NCI-H2029 (cell line): ENCODE data around the gene SLC29A4.
A peak's percentile ranks its signal among the peaks of the same experiment; 100 is the strongest.
"Not testable (repeated sequence)": the region's sequence is repeated elsewhere in the genome, so short reads cannot be mapped to it uniquely, and the experiment has no call there.

Experiments used
- DNase-seq: peaks from one replicate; lab custom pipeline; 2025; lab: John Stamatoyannopoulos, UW

The SLC29A4 gene

DNA sequence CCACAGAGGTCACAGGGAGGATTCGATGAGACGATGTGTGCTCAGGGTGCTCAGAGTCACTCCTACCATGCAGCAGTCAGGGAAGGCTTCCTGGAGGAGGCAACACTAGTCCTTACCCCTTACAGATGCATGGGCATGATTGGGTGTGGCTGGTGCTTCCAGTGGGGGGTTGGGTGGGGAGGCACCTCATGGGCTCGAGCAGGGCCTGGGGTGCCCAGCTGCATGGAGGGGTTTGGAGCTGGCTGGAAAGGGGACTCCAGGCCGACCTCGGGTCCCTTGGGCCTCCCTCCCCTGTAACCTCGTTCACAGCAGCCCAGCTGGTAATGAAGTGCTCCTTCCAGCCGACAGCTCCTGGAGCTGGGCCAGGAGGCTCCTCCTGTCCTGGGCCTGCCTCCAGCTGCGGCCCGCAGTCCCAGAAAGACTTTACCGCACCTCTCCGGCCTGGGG is 7.7 kb upstream of the SLC29A4 start:
- peak; percentile 56 for DNase-seq

DNA sequence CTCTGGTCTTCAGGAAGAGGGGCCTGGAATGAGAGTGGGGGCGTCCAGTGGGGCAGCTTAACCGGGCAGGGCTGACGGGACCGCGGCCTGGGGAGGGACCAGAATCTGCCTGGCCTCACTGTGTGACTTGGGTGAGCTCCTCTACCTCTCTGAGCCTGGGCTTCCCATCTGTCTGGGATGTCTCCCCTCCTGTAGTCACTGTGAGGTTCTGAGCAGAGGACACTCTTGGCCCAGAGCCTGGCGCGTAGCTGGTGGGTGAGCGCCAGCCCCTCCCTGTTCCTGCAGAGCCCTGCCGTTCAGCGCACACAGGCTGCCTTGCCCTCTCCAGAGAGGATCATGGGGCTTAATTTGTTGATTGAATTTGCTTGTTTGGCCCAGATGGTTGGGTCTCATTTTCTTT is 7.2 kb upstream of the SLC29A4 start:
- peak; percentile 61 for DNase-seq

DNA sequence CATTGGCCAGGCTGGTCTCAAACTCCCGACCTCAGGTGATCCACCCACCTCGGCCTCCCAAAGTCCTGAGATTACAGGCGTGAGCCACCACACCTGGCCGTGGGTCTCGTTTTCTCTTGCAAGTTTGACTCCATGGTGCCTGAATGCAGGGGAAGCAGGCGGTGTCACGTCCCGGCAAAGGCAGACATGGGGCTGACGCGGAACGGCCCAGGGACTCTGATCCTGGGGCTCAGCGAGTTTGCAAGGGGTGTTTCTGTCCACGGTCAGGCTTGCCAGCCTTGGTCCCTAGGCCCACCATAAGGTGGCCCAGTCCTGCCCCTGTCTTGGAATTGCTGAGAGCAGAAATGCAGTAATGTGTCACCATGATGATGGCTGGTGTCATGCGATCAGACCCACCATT is 6.6 kb upstream of the SLC29A4 start:
- not testable (repeated sequence) for DNase-seq

DNA sequence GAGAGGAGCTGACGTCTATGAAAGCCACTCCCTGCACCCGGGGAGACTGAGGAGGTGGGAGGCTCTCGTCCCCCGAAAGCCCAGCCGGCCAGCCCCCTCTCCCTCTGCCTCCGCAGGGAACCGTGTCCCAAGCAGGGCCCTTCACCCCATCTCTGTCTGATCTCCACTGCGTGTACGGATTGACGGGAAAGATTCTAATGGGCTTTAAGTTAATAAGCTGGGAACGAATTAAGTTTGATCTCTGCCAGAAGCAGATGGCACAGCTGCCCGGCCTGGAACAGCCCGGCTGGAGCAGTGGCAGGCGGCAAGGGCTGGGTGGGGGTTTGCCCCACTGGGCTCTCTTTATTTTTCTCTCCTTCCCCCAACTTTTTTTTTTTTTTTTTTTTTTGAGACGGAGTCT is 6.1 kb upstream of the SLC29A4 start:
- DNase-seq: no peak

DNA sequence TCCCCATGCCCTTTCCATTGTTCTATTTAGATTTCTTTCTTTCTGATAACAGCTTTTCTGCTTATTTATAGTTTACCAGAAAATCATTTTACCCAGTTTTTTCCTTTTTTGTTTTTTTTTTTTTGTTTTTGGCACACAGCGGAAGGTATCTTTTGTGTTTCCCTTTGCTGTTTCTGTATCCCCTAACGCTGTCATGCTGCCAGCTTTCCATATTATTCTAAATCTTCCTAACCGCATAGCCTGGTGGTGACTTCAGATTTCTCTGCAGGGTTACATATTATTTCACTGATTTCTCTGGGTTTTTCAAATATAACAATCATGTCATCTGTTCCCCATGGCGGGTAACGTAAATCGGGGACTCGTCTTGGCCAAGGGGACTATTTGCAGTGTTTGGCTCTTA is 4.0 kb upstream of the SLC29A4 start:
- no peak for DNase-seq

DNA sequence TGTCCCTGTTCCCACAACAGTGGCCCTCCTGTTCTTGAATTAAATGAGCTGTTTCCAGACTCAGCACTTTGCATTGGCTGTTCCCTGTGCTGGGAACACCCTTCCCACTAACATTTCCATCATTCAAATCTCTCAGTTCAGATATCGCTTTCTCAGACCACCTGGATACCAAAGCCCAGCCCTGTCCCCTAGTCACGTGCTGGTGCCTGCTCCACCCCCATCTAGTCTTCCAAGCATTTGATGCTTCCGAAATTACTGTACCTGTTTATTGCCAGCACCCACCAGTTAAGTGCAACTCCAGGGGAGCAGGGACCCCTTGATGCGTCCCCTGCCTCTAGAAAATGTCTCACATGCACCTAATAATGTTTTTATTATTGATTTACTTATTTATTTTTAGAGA is 3.0 kb upstream of the SLC29A4 start:
- no peak for DNase-seq

DNA sequence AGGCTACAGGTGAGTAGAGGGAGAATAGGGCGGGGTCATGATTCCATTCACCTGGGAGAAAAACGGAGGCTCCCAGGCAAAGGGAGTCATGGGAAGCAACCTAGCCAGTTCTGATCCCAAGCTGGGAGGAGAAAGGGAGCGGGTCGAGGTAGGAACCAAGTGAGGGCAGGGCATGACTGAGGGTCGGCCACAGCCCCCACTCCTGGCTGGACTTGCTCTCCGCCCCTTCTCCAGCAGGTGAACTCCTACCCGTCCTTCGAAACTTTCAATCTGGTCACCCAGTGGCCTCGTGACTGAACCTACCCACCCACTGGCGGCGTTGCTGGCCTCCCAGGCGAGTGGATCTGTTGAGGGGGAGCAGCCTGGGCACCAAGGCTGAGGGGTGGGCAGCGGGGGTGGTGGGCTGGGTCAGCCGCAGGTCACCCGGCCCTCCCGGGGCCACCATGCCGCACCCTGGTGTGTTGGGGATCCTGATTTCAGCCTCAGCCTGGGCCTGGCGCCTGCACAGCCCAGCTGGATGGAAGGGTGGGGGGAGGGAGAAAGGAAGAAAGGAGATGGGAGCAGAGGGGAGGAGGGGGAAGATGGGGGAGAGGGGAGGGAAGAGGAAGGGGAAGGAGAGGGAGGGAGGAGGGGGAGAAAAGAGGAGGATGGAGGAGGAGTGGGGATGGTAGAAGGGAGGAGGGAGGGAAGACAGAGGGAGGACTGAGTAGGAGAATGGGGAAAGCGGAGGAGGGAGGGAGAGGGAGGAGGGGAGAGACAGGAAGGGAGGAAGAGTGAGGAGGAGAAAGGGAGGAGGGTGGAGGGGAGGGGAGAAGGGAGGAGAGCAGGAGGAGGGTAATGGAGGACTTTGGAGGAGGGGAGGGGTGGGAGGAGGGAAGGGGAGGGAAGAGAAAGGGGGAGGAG is 894 bp upstream of the SLC29A4 start:
- not testable (repeated sequence) for DNase-seq

DNA sequence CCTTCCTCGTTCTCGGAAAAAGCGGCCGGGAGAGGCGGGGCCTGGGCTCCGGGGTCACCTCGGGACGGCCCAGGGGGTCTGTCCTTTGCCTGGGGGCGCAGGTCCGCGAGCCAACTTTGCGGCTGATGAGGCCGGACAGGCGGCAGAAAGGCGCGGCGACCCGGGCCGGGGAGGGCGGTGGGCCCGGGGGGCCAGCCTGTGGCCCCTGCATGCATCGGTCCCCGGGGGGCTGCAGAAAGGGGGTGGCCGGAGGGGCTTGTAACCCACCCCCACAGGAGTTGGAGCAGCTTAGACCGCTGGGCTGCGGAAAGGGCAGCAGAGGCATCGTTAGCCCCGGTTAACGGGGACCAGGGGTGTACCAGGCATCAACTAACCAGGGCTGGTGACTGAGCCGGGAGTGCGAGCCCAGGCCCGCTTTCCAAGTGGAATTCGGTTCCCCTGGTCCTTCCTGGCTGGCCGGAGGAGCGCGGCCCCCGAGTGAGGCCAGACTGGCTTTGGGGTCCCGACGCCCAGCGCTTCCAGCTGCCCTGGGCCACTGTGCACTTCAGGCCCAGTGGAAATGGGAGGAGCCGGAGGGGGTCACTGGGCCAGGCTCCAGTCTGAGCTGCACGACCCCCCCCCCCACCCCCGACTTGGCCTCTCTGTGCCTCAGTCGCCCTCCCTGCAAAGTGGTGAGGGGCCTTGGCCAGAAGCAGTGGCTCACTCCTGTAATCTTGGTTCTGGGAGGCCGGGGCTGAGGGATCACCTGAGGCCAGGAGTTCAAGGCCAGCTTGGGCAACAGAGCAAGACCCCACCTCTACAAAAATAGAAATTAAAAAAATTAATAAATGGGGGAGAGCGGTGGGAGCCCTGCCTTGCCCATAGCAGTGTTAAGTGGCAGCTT is 919 bp downstream of the SLC29A4 start:
- DNase-seq: no peak

DNA sequence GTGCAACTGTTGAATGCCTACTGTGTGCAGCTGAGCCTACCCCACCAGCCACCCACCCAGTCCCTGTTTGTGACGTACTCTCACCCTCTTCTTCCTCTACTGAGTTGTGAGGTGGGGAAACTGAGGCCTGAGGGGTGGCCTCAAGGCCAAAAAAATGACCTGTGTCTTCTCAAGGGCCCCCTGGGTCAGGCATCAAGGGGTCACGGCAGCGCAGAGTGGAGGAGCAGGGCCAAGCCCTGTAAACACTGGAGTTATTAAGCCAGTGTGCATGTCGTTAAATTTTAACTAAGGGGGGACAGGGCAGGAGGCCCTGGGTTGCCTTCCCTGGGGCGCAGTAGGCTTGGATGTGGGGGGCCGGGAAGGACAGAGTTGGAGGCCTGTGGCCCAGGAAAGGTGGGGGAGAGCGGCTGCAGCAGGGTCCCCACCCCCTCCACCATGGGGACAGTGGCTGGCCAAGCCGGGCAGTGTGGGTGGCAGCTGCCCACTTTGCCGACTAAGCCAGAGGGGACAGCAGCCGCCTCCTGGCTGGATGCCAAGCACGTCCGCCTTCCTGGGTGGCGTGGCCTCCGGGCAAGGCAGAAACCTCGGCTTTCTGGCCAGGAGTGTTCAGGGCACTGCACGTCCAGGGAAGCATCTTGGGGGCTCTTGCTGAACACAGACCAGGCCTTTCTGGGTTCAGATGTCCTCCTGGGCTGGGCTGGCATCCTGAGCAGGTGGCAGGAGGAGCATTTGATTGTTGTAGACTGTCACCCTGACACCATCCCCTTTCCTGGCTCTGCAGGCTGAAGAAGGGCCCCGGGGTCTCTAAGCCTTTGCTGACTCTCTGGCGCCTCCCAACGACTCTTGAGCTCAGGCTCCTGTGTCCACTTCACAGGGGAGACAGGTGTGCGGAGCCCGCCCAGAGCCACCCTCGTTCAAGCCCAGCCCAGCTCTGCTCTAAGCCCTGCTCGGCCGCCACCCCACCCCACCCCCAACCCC is 1.9 kb downstream of the SLC29A4 start:
- peak; percentile 95 for DNase-seq

DNA sequence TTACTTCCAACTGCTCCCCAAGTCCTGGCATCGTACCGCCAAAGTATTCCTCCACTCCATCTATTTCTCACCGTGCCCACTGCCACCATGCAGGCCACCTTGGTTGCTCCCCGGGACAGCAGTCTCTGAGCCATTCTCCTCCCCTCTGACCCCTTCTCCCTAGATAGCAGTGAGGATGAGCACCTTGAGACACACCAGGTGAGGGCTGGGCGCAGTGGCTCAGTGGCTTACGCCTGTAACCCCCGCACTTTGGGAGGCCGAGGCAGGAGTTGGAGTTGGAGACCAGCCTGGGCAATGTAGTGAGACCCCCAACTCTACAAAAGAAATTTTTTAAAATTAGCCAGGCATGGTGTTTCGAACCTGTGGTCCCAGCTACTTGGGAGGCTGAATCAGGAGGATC is 4.2 kb downstream of the SLC29A4 start:
- no peak for DNase-seq

DNA sequence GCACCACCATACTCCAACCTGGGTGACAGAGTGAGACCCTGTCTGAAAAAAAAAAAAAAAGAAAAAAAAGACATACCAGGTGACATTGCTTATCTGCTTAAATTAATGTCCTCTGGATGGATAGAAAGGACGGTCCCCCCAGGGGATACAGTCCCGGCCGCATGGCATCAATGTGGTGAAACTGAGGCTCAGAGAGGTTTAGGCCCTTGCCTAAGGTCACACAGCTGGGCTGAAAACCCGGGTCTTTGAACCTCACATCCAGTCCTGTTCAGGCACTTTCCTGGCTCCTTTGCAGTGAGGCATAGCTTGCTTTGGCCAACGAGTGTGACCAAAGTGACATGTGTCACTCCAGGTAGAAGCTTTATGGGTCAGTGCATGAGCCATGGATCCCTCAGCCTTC is 4.6 kb downstream of the SLC29A4 start:
- DNase-seq: not testable (repeated sequence)

DNA sequence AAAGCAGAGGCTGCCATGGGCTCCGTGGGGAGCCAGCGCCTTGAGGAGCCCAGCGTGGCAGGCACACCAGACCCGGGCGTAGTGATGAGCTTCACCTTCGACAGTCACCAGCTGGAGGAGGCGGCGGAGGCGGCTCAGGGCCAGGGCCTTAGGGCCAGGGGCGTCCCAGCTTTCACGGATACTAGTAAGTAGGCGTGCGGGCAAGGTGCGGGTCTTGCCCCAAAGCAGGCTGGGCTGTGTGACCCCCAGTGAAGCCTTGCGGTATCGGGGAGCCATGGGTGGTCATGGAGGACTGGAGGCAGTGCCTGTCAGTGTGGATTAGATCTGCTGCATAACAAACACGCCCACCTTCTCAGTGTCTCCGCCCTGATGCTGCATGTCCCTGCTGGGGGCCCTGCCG is 5.1 kb downstream of the SLC29A4 start:
- no peak for DNase-seq

DNA sequence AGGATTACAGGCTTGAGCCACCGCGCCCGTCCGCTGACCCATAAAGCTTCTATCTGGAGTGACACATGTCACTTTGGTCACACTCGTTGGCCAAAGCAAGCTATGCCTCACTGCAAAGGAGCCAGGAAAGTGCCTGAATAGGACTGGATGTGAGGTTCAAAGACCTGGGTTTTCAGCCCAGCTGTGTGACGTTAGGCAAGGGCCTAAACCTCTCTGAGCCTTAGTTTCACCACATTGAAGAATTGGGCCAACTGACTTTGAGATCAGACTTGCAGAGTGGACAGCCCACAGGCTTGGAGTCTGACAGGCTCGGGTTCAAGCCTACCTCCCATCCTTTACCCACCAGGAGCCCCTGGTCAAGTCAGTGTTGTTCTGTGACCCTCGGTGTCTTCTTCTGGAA is 5.8 kb downstream of the SLC29A4 start:
- not testable (repeated sequence) for DNase-seq

DNA sequence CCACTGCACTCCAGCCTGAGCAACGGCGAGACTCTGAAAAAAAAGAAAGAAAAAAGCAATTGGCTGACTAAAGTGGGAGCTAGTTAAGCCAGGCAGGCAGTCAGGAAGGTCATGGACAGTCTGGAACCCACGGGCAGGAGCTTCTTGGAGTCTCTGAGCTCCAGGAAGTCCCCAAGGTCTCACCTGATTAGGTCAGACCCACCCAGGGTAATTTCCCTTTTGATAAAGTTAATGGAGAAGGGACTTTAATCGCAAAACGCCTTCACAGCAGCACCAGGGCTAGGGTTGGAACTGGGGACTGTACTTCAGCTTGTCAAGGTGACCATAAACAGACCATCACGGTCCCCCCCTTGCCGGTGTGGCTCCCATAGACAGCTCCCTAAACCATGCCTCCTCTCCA is 6.6 kb downstream of the SLC29A4 start:
- no peak for DNase-seq

DNA sequence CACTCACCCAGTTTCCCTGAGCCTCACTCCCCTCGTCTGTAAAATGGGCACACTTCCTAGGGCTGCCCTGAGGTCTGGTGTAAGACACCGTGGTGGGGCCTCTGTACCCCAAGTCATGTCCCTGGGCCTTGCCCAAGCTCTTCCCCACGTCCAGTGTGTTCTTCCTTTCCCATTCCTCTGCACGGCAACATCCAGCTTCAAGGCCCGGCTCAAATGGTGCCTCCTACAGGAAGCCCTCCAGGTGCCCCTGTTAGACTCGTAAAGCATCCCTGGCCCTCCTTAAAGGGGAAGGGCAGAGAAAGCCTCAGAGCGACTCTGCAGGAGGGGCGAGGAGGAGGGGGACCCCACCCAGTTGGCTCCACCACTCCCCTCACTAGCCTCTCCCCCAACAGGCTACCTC is 8.6 kb downstream of the SLC29A4 start:
- DNase-seq: no peak

DNA sequence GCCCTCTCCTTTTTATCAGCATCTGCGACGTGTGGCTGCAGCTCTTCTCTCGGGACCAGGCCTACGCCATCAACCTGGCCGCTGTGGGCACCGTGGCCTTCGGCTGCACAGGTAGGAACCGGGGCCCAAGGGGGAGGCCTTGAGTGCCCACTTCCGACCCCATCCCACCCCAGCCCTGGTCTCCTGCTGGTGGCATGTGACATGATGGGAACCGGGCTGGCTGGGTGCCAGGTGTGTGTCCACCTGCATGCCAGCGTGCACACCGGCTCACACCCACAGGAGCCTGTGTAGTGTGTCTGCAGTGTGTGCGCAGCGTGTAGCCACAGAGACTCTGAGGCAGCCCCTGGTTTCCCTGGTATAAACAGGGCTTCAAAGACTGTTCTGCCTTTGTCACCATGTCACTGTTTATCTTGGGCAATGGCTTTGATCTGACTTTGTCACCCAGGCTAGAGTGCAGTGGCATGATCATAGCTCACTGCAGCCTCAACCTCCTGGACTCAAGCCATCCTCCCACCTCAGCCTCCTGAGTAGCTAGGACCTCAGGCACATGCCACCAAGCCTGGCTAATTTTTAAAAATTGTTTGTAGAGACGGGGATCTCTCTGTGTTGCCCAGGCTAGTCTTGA is 9.1 kb downstream of the SLC29A4 start:
- not testable (repeated sequence) for DNase-seq

DNA sequence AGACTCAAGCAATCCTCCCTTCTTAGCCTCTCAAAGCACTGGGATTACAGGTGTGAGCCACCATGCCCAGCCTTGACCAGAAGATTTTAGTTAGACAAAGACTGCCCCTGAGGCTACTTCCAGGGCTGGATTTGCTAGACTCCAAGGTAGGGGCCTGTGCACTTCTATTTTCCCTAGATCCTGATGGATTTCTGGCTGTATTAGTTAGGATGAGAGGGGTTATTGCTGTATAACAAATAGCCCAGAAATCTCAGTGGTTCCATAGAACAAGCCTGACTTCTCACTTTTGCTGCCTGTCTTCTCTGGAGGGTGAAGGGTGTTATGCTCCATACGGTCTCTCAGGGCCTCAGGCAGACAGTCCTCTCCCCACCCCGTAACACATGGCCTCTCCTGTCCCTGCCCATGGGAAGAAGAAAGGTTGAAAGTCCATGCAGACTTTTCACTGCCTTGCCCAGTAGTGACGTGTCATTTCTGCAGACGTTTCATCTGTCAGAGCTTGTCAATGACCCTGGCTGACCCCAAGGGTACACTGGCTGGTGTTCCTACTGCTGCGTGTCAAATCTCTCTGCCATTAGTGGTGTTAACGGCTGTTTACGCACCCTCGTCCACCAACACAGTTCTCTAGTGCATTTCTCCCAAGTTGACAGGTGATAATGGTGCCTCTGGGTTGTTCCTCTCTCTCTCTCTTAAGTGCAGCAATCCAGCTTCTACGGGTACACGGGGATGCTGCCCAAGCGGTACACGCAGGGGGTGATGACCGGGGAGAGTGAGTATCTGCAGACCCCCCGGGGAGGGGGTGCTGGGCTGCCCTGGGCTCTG is 11.6 kb downstream of the SLC29A4 start:
- DNase-seq: no peak

DNA sequence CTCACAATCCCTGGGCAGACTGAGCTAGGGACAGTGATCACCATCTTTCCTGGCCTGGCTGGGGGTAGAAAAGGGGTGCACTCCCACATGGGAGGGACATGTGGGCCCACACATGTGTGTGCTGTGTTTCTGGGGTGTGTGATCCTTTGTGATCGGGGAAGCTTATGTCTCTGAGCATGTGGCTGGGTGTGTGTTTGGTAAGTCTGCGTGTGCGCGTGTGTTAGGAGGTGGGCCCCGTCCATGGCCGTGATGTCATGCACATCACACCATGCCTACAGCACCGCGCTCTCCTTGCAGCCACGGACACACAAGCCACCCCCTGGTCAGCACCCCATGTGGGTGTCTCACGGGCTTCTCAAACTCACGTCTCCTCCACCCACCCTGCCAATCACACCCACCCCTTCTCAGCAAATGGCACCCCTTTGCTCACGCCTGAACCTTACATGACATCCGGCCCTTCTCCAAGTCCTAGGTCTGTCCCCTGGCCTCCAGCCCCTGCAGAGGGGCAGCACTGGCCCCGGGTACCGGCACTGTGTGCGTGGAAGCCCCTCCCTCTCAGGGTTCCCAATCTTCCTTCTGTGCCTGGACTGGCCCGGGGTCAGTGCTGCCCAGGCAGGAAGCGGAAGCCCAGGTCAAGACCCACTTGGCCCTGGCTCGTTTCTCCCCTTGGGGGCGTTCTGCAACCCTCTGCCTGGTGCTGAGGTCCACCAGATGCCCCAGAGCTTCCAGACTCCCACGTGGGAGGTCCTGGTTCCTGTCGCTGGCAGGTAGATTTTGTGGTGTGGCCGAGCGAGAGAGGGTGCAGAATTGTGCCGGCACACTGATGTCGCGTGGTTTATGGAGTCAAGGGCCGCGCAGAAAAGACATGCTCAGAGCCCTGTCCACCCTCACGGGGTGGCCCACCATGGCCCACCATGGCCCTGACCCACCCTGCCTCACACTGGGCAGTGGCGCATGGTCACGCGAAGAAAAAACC is 12.6 kb downstream of the SLC29A4 start:
- DNase-seq: no peak

DNA sequence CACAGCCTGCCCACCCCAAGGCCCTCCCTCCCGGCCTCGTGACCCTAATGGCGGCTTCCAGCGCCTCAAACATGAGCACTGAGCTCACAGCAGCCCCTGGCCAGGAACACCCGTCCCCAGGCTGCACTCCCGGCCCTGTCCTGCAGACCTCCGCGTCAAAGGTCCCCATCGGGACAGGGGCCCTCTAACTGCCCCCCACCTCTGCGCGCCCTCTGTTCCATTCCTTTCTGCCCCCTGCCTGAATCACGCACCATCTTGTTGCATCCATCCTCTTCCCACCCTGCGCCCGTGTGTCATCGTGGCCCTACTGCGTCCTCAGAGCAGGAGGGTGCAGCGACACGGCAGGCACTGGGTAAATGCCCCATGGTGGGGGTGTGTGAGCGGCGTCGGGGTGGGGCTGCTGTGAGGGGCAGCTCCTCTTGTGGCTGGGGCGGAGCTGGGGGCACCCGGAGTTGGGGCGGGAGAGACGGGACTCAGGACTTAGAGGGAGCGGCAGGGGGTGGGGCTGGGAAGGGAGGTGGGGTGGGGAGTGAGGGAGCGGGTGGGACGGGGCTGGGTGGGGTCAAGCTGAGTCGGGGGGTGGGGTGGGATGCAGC is 13.4 kb downstream of the SLC29A4 start:
- DNase-seq: no peak
